Measurements from ENCODE around the gene DPM3. TPM values are rescaled to one million over a fixed set of nuclear protein-coding genes. Genes with fewer than 3 reads are reported as not detected.

The DPM3 gene
- total RNA-seq, 1 experiment from 2014 or later = 113 TPM

DNA sequence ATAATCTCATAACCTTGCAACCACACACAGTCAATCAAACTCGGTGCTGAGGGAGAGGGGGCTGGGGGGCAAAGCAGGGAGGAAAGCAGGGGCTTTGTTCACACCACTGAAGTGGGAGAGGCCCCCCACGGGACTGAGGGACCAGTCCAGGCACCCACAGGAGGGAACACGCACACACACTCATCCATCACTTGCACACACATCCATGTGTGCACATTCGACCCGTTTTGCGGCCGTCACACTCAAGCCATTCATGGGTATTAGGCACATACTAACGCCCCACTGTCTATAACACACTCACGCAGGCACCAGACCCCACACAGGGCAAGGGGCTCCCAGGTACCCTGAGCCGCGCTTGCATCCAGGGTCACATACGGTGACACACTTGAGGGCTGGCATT, 47.7 kb downstream of the DPM3 start:
- Histone ChIP-seq H2AFZ (ENCODE audit: low read depth, low read length, poor library complexity, severe bottlenecking) (no peak overlapping the region), H3K27me3 (ENCODE audit: insufficient read depth, low read length) (no peaks in the 10 kb centered on the region), H3K9me2 (ENCODE audit: insufficient read depth) (no peaks in the 10 kb centered on the region), H3K4me2 (ENCODE audit: low read length) (no peak overlapping the region), H4K20me1 (ENCODE audit: insufficient read depth) (no peaks in the 10 kb centered on the region), H3K9ac (ENCODE audit: low read length) (no peak overlapping the region), H3K79me2 (ENCODE audit: insufficient read depth, low read length) (no peaks in the 10 kb centered on the region), H3K4me1 (ENCODE audit: control insufficient read depth in 1 of 2, insufficient read depth in 2 of 2, low read length in 2 of 2) (peaks cover 12 to 29% of the 10 kb centered on the region in 2 experiments; a peak in 3 of 4 replicates), H3K9me3 (ENCODE audit: control insufficient read depth in 1 of 2, insufficient read depth in 1 of 2, low read depth in 1 of 2, low read length in 2 of 2) (no peaks in the 10 kb centered on the region), H3K36me3 (ENCODE audit: control insufficient read depth in 1 of 2, insufficient read depth in 2 of 2, low read length in 2 of 2) (no peaks in the 10 kb centered on the region), H3K4me3 (replicated peaks in 1 of 2; ENCODE audit: low read depth in 1 of 2, low read length in 2 of 2) (no peak overlapping the region), H3K27ac (ENCODE audit: low read depth, low read length) (no peak overlapping the region)
- ATAC-seq = no peak
- ChIA-PET RAD21 (ENCODE audit: low non-redundant PET in 1 of 2, low total read pairs in 2 of 2, uncharacterized antibody in 2 of 2, unreplicated experiment in 2 of 2) (interaction anchor here (1.9 to 2.0 kb wide), 2 partner anchors 75 kb away, joined by 23 to 35 read pairs; no protein-coding TSS in a partner anchor), CTCF (interaction anchor here (5.9 kb wide), 1 partner anchor 74 kb away, joined by 163 read pairs; no protein-coding TSS in a partner anchor), POLR2A (no interaction called here)
- intact Hi-C loops (cut with micrococcal nuclease) = loop anchor here (10.0 kb wide), 1 partner anchor 502 kb away; no protein-coding TSS in a partner anchor
- TF ChIP-seq, protein P1, sequence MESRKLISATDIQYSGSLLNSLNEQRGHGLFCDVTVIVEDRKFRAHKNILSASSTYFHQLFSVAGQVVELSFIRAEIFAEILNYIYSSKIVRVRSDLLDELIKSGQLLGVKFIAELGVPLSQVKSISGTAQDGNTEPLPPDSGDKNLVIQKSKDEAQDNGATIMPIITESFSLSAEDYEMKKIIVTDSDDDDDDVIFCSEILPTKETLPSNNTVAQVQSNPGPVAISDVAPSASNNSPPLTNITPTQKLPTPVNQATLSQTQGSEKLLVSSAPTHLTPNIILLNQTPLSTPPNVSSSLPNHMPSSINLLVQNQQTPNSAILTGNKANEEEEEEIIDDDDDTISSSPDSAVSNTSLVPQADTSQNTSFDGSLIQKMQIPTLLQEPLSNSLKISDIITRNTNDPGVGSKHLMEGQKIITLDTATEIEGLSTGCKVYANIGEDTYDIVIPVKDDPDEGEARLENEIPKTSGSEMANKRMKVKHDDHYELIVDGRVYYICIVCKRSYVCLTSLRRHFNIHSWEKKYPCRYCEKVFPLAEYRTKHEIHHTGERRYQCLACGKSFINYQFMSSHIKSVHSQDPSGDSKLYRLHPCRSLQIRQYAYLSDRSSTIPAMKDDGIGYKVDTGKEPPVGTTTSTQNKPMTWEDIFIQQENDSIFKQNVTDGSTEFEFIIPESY (IDR thresholded peaks at IDR 0.05; ENCODE audit: extremely low read depth, insufficient replicate concordance, low read length) = no peak
- no peak for TF ChIP-seq ZFX (IDR thresholded peaks at IDR 0.05)
- no peak for TF ChIP-seq EZH2 (IDR thresholded peaks at IDR 0.05)
- no peak for TF ChIP-seq SP1 (IDR thresholded peaks at IDR 0.05; ENCODE audit: low read depth)
- no peak for TF ChIP-seq TCF7L2 (IDR thresholded peaks at IDR 0.05; ENCODE audit: borderline replicate concordance, extremely low read depth, insufficient read depth, insufficient read length)
- BruUV-seq (replicated peaks) = no TSS peak
- DNase-seq (ENCODE audit: low read depth, low spot score) = no peak

DNA sequence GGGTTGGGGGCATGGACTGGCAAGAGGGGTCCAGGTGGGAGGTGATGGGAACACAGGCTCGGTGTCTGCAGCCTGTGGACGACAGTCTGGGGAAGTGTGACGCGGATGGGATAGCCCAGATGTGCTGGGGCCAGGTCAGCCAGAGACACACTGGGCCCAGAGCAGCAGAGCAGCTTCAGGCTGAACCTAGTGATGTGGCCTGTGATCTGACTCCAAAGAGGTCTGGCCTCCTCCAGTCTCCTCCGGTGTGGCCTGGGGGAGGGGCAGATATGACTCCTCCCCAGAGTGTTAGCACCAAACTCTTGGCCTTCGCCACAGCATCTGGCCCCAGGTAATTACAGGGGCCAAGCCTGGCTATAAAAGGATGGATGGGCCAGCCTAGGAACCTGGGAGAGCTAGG, 48.2 kb downstream of the DPM3 start:
- no peaks in the 10 kb centered on the region for H3K36me3 ChIP-seq (ENCODE audit: control insufficient read depth in 1 of 2, insufficient read depth in 2 of 2, low read length in 2 of 2)
- no peak overlapping the region; a peak in 1 of 4 replicates for H3K4me3 ChIP-seq (replicated peaks in 1 of 2; ENCODE audit: low read depth in 1 of 2, low read length in 2 of 2)
- H3K9ac ChIP-seq (ENCODE audit: low read length) = no peak overlapping the region
- H3K9me2 ChIP-seq (ENCODE audit: insufficient read depth) = no peaks in the 10 kb centered on the region
- no TSS peak for BruUV-seq (replicated peaks)
- ChIA-PET CTCF (interaction anchor here (0.6 to 5.9 kb wide), 15 partner anchors 16 to 135 kb away, joined by 3 to 163 read pairs (median 6); partner anchors contain the start of genes EFNA1, KRTCAP2 and TRIM46), RAD21 (ENCODE audit: low non-redundant PET in 1 of 2, low total read pairs in 2 of 2, uncharacterized antibody in 2 of 2, unreplicated experiment in 2 of 2) (interaction anchor here (0.8 to 2.0 kb wide), 4 partner anchors 69 to 81 kb away, joined by 3 to 35 read pairs (median 14); partner anchors contain the start of gene KRTCAP2 (in 1 of the 2)), POLR2A (interaction anchor here (0.7 to 1.5 kb wide), 5 partner anchors 31 to 81 kb away, joined by 3 to 9 read pairs (median 4); partner anchors contain the start of genes DPM3 and KRTCAP2)
- H2AFZ ChIP-seq (ENCODE audit: low read depth, low read length, poor library complexity, severe bottlenecking) = no peak overlapping the region
- no peaks in the 10 kb centered on the region for H3K9me3 ChIP-seq (ENCODE audit: control insufficient read depth in 1 of 2, insufficient read depth in 1 of 2, low read depth in 1 of 2, low read length in 2 of 2)
- no peaks in the 10 kb centered on the region for H3K27me3 ChIP-seq (ENCODE audit: insufficient read depth, low read length)
- no peak for DNase-seq (ENCODE audit: low read depth, low spot score)
- H3K4me2 ChIP-seq (ENCODE audit: low read length) = no peak overlapping the region; the same call in 1 of the 2 replicates
- no peak for ATAC-seq
- H3K4me1 ChIP-seq (ENCODE audit: control insufficient read depth in 1 of 2, insufficient read depth in 2 of 2, low read length in 2 of 2) = peaks cover 12 to 29% of the 10 kb centered on the region in 2 experiments; a peak in 3 of 4 replicates
- no peaks in the 10 kb centered on the region for H4K20me1 ChIP-seq (ENCODE audit: insufficient read depth)
- peak; percentile 6 for TF ChIP-seq POLR2A (IDR thresholded peaks at IDR 0.05; ENCODE audit: borderline replicate concordance, extremely low read depth, insufficient read depth, insufficient read length)
- no peak for TF ChIP-seq SRF (IDR thresholded peaks at IDR 0.05; ENCODE audit: low read depth)
- TF ChIP-seq POLR2AphosphoS5 (IDR thresholded peaks at IDR 0.05; ENCODE audit: low read depth, low read length) = no peak
- TF ChIP-seq CEBPB (IDR thresholded peaks at IDR 0.05; ENCODE audit: low read depth) = no peak
- intact Hi-C loops (cut with micrococcal nuclease) = loop anchor here (10.0 kb wide), 1 partner anchor 503 kb away; no protein-coding TSS in a partner anchor
- no peaks in the 10 kb centered on the region for H3K79me2 ChIP-seq (ENCODE audit: insufficient read depth, low read length)
- no peak overlapping the region for H3K27ac ChIP-seq (ENCODE audit: low read depth, low read length)

Data from HCT116 (cell line).